Ishikawa (cell line): ENCODE measurements around the gene CCT3.

Experiments
- CEBPB ChIP-seq: IDR thresholded peaks from 2 replicates; pipeline ENCODE4 v1.6.1; 2012
- CREB1 ChIP-seq: IDR thresholded peaks from 2 replicates; pipeline ENCODE4 v1.6.1; 2012; ENCODE audit warnings: low read depth
- EP300 ChIP-seq: IDR thresholded peaks from 2 replicates; pipeline ENCODE4 v1.6.1; 2012; ENCODE audit warnings: borderline replicate concordance
- RAD21 ChIP-seq: IDR thresholded peaks from 2 replicates; pipeline ENCODE4 v1.6.1; 2012; ENCODE audit warnings: low read depth
- TAF1 ChIP-seq: IDR thresholded peaks from 2 replicates; pipeline ENCODE4 v1.6.1; 2012; ENCODE audit warnings: low read depth, mild to moderate bottlenecking
- TF ChIP-seq, protein P1 (sequence below): IDR thresholded peaks from 2 replicates; pipeline ENCODE4 v1.6.1; 2012

DNA sequence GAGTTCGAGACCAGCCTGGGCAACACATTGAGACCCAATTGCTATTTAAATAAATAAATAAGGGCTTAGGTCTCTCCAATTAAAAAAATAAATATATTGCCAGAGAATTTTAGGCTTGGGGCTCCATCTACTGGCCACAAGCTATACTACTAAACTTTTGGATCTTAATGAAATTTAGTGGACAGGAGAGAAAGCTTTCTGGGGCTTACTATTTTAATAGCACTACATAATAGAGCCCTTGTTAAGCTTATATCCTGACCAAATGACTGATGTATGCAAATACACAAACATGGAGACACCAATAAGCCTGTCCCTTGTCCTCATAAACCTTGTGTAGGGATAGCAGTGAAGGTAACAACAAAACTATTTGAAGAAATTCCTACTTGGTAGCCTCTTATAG lies 18.4 kb downstream of the CCT3 start:
- TF ChIP-seq, protein P1, sequence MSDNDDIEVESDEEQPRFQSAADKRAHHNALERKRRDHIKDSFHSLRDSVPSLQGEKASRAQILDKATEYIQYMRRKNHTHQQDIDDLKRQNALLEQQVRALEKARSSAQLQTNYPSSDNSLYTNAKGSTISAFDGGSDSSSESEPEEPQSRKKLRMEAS: no peak
- no peak for TF ChIP-seq TAF1
- no peak for TF ChIP-seq CEBPB
- peak; percentile 22; the same call in 1 of the 2 replicates for TF ChIP-seq RAD21
- TF ChIP-seq EP300: no peak
- no peak for TF ChIP-seq CREB1
